Mesenchymal stem cell (in vitro differentiated cells and primary cell): ENCODE data around the gene ZBTB1.

Experiments
- DNase-seq: peaks from one replicate; pipeline ENCODE4 v3.0.0-alpha.2; 2013
- H2AFZ ChIP-seq: one replicate; pipeline ENCODE4 v1.6.1; 2013; ENCODE audit warnings: low read depth, mild to moderate bottlenecking, control low read depth, inconsistent platforms, low read length, moderate library complexity
- H2AK5ac ChIP-seq: 2 replicates; pipeline ENCODE4 v1.6.1; 2013; ENCODE audit warnings: low read length, moderate library complexity, mild to moderate bottlenecking, inconsistent platforms; ENCODE audit not compliant: severe bottlenecking
- H2BK120ac ChIP-seq: one replicate; pipeline ENCODE4 v1.6.1; 2013; ENCODE audit warnings: low read depth, mild to moderate bottlenecking, inconsistent platforms, low read length, moderate library complexity
- H2BK12ac ChIP-seq, 2 experiments: one replicate each; pipeline ENCODE4 v1.6.1; 2013; ENCODE audit warnings: inconsistent platforms in 2 of 2, low read length in 2 of 2, mild to moderate bottlenecking in 2 of 2, moderate library complexity in 2 of 2, control low read depth in 1 of 2
- H2BK15ac ChIP-seq: one replicate; pipeline ENCODE4 v1.6.1; 2013; ENCODE audit warnings: mild to moderate bottlenecking, low read depth, inconsistent platforms; ENCODE audit not compliant: poor library complexity, severe bottlenecking
- H2BK5ac ChIP-seq: 2 replicates; pipeline ENCODE4 v1.6.1; 2013; ENCODE audit warnings: low read depth, mild to moderate bottlenecking, low read length, control low read depth, inconsistent platforms; ENCODE audit not compliant: poor library complexity, severe bottlenecking
- H3K14ac ChIP-seq, 2 experiments: one replicate each; pipeline ENCODE4 v1.6.1; 2013; ENCODE audit warnings: inconsistent platforms in 2 of 2, low read length in 2 of 2, control low read depth in 1 of 2, mild to moderate bottlenecking in 1 of 2, moderate library complexity in 1 of 2
- H3K18ac ChIP-seq, 2 experiments: one replicate each; pipeline ENCODE4 v1.6.1; 2013; ENCODE audit warnings: inconsistent platforms in 2 of 2, low read length in 2 of 2, control low read depth in 1 of 2, low read depth in 1 of 2, mild to moderate bottlenecking in 1 of 2
- H3K23ac ChIP-seq, 2 experiments: one replicate each; pipeline ENCODE4 v1.6.1; 2013; ENCODE audit warnings: inconsistent platforms in 2 of 2, low read length in 2 of 2, mild to moderate bottlenecking in 2 of 2, moderate library complexity in 2 of 2, control low read depth in 1 of 2
- H3K27ac ChIP-seq: 2 replicates; pipeline ENCODE4 v1.5.1; 2013; ENCODE audit warnings: mild to moderate bottlenecking, moderate library complexity, low read length, control low read depth, inconsistent platforms; ENCODE audit not compliant: poor library complexity, severe bottlenecking
- H3K27me3 ChIP-seq, 2 experiments: 2 replicates each; pipeline versions ENCODE4 v1.6.1 to v1.7.0; 2013; ENCODE audit warnings: low read length in 2 of 2, mild to moderate bottlenecking in 2 of 2, moderate library complexity in 2 of 2, control low read depth in 1 of 2, inconsistent platforms in 1 of 2; ENCODE audit not compliant: control insufficient read depth in 1 of 2, insufficient read depth in 1 of 2
- H3K36me3 ChIP-seq, 2 experiments: 2 replicates each; pipeline versions ENCODE4 v1.6.1 to v1.7.0; 2013; ENCODE audit warnings: low read length in 2 of 2, control low read depth in 1 of 2, inconsistent platforms in 1 of 2, low read depth in 1 of 2, mild to moderate bottlenecking in 1 of 2; ENCODE audit not compliant: insufficient read depth in 2 of 2, control insufficient read depth in 1 of 2
- H3K4ac ChIP-seq, 2 experiments: one replicate each; pipeline ENCODE4 v1.6.1; 2013; ENCODE audit warnings: inconsistent platforms in 2 of 2, low read length in 2 of 2, mild to moderate bottlenecking in 2 of 2, moderate library complexity in 2 of 2, control low read depth in 1 of 2, low read depth in 1 of 2
- H3K4me1 ChIP-seq: 2 replicates; pipeline ENCODE4 v1.6.1; 2013; ENCODE audit warnings: low read depth, low read length, control low read depth; ENCODE audit not compliant: control insufficient read depth, insufficient read depth
- H3K4me2 ChIP-seq: 2 replicates; pipeline ENCODE4 v1.6.1; 2013; ENCODE audit warnings: low read length, mild to moderate bottlenecking, inconsistent platforms; ENCODE audit not compliant: poor library complexity, severe bottlenecking
- H3K4me3 ChIP-seq, 2 experiments: 2 replicates each; pipeline versions ENCODE4 v1.5.1 to v1.7.0; 2013; ENCODE audit warnings: low read length in 2 of 2, mild to moderate bottlenecking in 2 of 2, control low read depth in 1 of 2, low read depth in 1 of 2; ENCODE audit not compliant: insufficient read depth in 1 of 2
- H3K79me1 ChIP-seq: replicated peaks from 2 replicates; pipeline ENCODE4 v1.6.1; 2013; ENCODE audit warnings: mild to moderate bottlenecking, control low read depth, low read length, inconsistent platforms; ENCODE audit not compliant: poor library complexity, severe bottlenecking
- H3K9ac ChIP-seq: 2 replicates; pipeline ENCODE4 v1.7.0; 2013; ENCODE audit warnings: mild to moderate bottlenecking, low read length, moderate library complexity
- H3K9me3 ChIP-seq: 2 replicates; pipeline ENCODE4 v1.7.0; 2013; ENCODE audit warnings: mild to moderate bottlenecking, low read length; ENCODE audit not compliant: control insufficient read depth
- H4K8ac ChIP-seq: one replicate; pipeline ENCODE4 v1.6.1; 2013; ENCODE audit warnings: inconsistent platforms, mild to moderate bottlenecking, low read length, moderate library complexity
- H4K91ac ChIP-seq: one replicate; pipeline ENCODE4 v1.6.1; 2013; ENCODE audit warnings: mild to moderate bottlenecking, low read length, inconsistent platforms
- WGBS: methylation state at CpG from one replicate; pipeline ENCODE4 v1.1.7; 2013; ENCODE audit warnings: mixed read lengths; 5-methylcytosine and 5-hydroxymethylcytosine counted together

Gene ZBTB1

DNA sequence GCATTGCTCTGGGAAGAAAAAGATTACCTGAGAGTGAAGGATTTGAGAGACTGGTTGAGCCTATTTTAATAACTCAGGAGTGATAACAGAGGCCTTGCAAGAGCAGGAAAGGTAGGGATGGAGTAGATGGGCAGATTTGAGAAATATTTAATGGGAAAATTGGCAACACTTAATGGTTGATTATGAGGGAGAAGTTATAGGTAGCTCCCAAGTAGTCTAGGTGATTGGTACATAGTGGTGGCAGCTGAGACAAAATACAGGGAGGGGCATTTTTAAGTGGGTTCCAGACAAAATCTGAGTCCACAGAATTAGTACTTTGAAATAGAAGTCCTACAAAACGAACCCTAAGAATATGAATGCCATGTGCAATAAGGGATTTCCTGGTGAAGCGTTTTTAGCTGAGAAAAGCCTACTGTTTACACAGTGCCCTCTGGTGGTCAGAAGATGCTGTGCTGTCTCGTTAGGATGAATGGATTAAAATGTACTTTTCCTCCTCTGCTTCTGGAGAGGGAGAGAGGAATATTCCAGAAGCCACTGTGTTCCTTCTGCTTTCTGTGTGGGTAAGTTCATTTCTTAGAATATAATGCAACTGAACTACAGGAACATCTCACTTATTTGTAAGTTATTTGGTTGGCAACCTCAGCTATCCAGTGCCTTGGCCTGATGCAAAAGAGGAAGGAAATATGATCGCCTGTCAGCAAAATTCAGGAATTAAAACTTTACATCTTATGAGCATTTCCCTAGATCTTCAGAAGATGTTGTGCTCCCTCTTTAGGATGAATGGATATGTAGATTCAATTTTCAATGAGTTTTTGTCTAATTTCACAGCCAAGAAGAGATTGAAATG, 6.5 kb downstream of the ZBTB1 start:
- Histone ChIP-seq H3K4me2 (peak overlapping the region; percentile 16), H3K27ac (peak overlapping the region; percentile 16), H3K79me1 (peaks cover 1% of the 10 kb centered on the region), H3K4me3 (no peak overlapping the region), H4K91ac (no peak overlapping the region), H2BK5ac (no peak overlapping the region), H3K4me1 (peaks cover 3% of the 10 kb centered on the region), H2AFZ (no peak overlapping the region), H3K23ac (no peak overlapping the region), H3K9ac (peak overlapping the region; percentile 35), H2BK12ac (no peak overlapping the region), H3K4ac (no peak overlapping the region), H2AK5ac (no peak overlapping the region), H2BK15ac (no peak overlapping the region), H3K18ac (no peak overlapping the region), H2BK120ac (no peak overlapping the region), H3K14ac (no peak overlapping the region), H3K36me3 (peaks cover 0 to 5% of the 10 kb centered on the region in 2 experiments), H3K27me3 (no peaks in the 10 kb centered on the region), H4K8ac (no peak overlapping the region), H3K9me3 (no peaks in the 10 kb centered on the region)
- 26% methylated on average over 4 of the region's 4 CpGs for WGBS
- peak; percentile 81 for DNase-seq

- Histone ChIP-seq H3K9ac (no peak overlapping the region), H3K9me3 (no peaks in the 10 kb centered on the region), H3K4me1 (peaks cover 4% of the 10 kb centered on the region), H3K14ac (no peak overlapping the region), H4K8ac (no peak overlapping the region), H3K79me1 (peaks cover 1% of the 10 kb centered on the region), H3K18ac (no peak overlapping the region), H3K23ac (no peak overlapping the region), H3K27ac (no peak overlapping the region), H4K91ac (no peak overlapping the region), H2BK5ac (no peak overlapping the region), H3K27me3 (no peaks in the 10 kb centered on the region), H2AFZ (no peak overlapping the region), H2BK120ac (no peak overlapping the region), H2AK5ac (no peak overlapping the region), H2BK15ac (no peak overlapping the region), H3K4ac (no peak overlapping the region), H2BK12ac (no peak overlapping the region), H3K4me3 (no peak overlapping the region), H3K4me2 (no peak overlapping the region), H3K36me3 (peaks cover 0 to 5% of the 10 kb centered on the region in 2 experiments)
- no peak for DNase-seq
- WGBS, result 90% methylated on average over 1 of the region's 2 CpGs
Observed at GRCh38 chr14:64513271-64513670, 8.7 kb downstream of the ZBTB1 start.

DNA sequence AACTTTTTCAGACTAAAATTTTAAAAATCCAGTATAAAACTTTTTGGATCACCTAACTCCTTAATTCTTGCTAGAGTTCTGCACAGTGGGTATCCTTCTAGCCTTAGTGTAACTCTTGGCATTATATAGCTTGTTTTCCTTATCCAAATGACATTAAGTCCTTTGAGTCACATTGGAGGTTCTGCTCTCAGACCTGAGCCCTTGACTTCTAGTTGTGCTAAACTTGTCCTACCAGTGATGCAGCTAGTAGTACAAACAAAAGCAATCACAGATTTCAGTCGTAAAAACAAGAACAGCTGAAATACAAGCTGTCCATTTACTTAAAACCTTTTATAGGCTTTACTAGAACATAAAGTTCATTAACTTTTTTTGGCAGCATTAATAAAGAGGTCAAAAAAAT, 10.5 kb downstream of the ZBTB1 start:
- Histone ChIP-seq H3K9ac (no peak overlapping the region), H4K8ac (no peak overlapping the region), H3K36me3 (peaks cover 0 to 5% of the 10 kb centered on the region in 2 experiments), H3K18ac (no peak overlapping the region), H2BK5ac (no peak overlapping the region), H2BK120ac (no peak overlapping the region), H3K14ac (no peak overlapping the region), H3K4me1 (peaks cover 1% of the 10 kb centered on the region), H3K4me2 (no peak overlapping the region), H2AK5ac (no peak overlapping the region), H4K91ac (no peak overlapping the region), H3K27me3 (no peaks in the 10 kb centered on the region), H2BK15ac (no peak overlapping the region), H3K4me3 (no peak overlapping the region), H3K79me1 (peaks cover 1% of the 10 kb centered on the region), H2BK12ac (no peak overlapping the region), H3K4ac (no peak overlapping the region), H3K9me3 (no peaks in the 10 kb centered on the region), H2AFZ (no peak overlapping the region), H3K27ac (no peak overlapping the region), H3K23ac (no peak overlapping the region)
- 100% methylated on average over 1 of the region's 1 CpG for WGBS
- no peak for DNase-seq

DNA sequence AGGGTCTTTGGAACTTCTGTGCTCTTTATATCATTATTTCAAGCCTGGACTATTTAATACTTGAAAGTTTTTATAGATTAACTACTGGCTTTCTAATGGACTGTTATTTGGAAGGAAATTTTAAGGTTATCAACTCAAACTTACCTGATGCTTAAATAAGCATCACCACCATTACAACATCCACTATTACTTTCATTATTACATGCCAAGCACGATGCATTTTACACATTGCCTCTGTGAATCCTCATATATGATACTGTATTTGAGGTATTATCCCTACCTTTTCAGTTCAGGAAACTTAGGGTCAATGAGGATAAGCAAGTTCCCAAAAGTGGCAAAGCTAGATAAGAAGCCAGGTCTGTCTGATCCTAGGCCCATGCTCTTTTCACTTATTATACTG, 12.4 kb downstream of the ZBTB1 start:
- H2AFZ ChIP-seq, result no peak overlapping the region
- no peak overlapping the region for H3K9ac ChIP-seq
- H4K91ac ChIP-seq, result no peak overlapping the region
- no peak overlapping the region for H3K27ac ChIP-seq
- H3K23ac ChIP-seq, result no peak overlapping the region
- H3K18ac ChIP-seq, result no peak overlapping the region
- H2BK12ac ChIP-seq, result no peak overlapping the region
- H2BK15ac ChIP-seq, result no peak overlapping the region
- H3K9me3 ChIP-seq, result no peaks in the 10 kb centered on the region
- no peak overlapping the region for H3K4ac ChIP-seq
- no peaks in the 10 kb centered on the region for H3K79me1 ChIP-seq
- no peak overlapping the region for H2BK120ac ChIP-seq
- peaks cover 4% of the 10 kb centered on the region for H3K4me1 ChIP-seq
- no peak overlapping the region for H3K14ac ChIP-seq
- H4K8ac ChIP-seq, result no peak overlapping the region
- no peak overlapping the region for H2BK5ac ChIP-seq
- H2AK5ac ChIP-seq, result no peak overlapping the region
- no peak overlapping the region for H3K4me3 ChIP-seq
- H3K36me3 ChIP-seq, result peaks cover 0 to 7% of the 10 kb centered on the region in 2 experiments
- DNase-seq, result no peak
- no peaks in the 10 kb centered on the region for H3K27me3 ChIP-seq
- no peak overlapping the region for H3K4me2 ChIP-seq
- WGBS, result 100% methylated on average over 1 of the region's 1 CpG
